Immature natural killer cell (primary cell): ENCODE data around the gene SCNN1G. TPM values are rescaled to one million over a fixed set of nuclear protein-coding genes. Genes with fewer than 3 reads are reported as not detected.
A peak's percentile ranks its signal among the peaks of the same experiment; 100 is the strongest.

ENCODE experiments used
- DNase-seq, 3 donors: peaks; one replicate each; pipeline ENCODE4 v3.0.0; 2022; ENCODE audit warnings: mixed read lengths in 1 of 3
- H3K27ac Mint-ChIP-seq, 6 donors: one replicate each; pipeline ENCODE4 v1.8.0; 2020; ENCODE audit warnings: mixed read lengths in 6 of 6, mild to moderate bottlenecking in 5 of 6, inconsistent platforms in 4 of 6, moderate library complexity in 3 of 6
- H3K27me3 Mint-ChIP-seq, 3 donors: one replicate each; pipeline ENCODE4 v1.8.0; 2020 to 2021; ENCODE audit warnings: low read depth in 3 of 3, mild to moderate bottlenecking in 3 of 3, mixed read lengths in 3 of 3, moderate library complexity in 3 of 3, inconsistent platforms in 1 of 3
- H3K36me3 Mint-ChIP-seq, 3 donors: one replicate each; pipeline ENCODE4 v1.8.0; 2020; ENCODE audit warnings: mixed read lengths in 3 of 3, inconsistent platforms in 2 of 3, mild to moderate bottlenecking in 2 of 3
- H3K4me1 Mint-ChIP-seq, 2 donors: one replicate each; pipeline ENCODE4 v1.8.0; 2020; ENCODE audit warnings: inconsistent platforms in 2 of 2, mild to moderate bottlenecking in 2 of 2, mixed read lengths in 2 of 2, moderate library complexity in 1 of 2
- H3K4me3 Mint-ChIP-seq, 5 donors: one replicate each; pipeline ENCODE4 v1.8.0; 2020; ENCODE audit warnings: mild to moderate bottlenecking in 5 of 5, mixed read lengths in 5 of 5, inconsistent platforms in 3 of 5, moderate library complexity in 3 of 5
- H3K9me3 Mint-ChIP-seq, 6 donors: one replicate each; pipeline ENCODE4 v1.8.0; 2020; ENCODE audit warnings: mild to moderate bottlenecking in 6 of 6, mixed read lengths in 6 of 6, inconsistent platforms in 4 of 6, moderate library complexity in 3 of 6
- polyA plus RNA-seq, 3 donors: library from polyadenylated mRNA; unstranded; fragments of 300-500 nt; fragmentation: Illumina TruSeq; gene quantifications; one replicate each; pipeline ENCODE4 v1.2.3, GENCODE V29; 2021

The SCNN1G gene
- polyA plus RNA-seq, 3 donors from 2014 or later, result not detected

- Mint-ChIP-seq H3K4me3 (no peak overlapping the region), H3K36me3 (no peaks in the 10 kb centered on the region), H3K27me3 (peaks cover 3 to 11% (median 5%) of the 10 kb centered on the region in 3 donors), H3K9me3 (no peaks in the 10 kb centered on the region), H3K27ac (no peak overlapping the region), H3K4me1 (peaks cover 21 to 22% of the 10 kb centered on the region in 2 donors)
- no peak for DNase-seq
Observed at GRCh38 chr16:23145608-23146007, 36.9 kb upstream of the SCNN1G start.

- Mint-ChIP-seq H3K27ac (no peak overlapping the region), H3K9me3 (no peaks in the 10 kb centered on the region), H3K4me3 (peak overlapping the region in 4 of 5 donors; percentile 25 to 46 (median 26)), H3K27me3 (peaks cover 3 to 11% (median 8%) of the 10 kb centered on the region in 3 donors), H3K36me3 (no peaks in the 10 kb centered on the region), H3K4me1 (peaks cover 22% of the 10 kb centered on the region in 2 donors)
- no peak for DNase-seq
Observed at GRCh38 chr16:23146877-23147601, 35.5 kb upstream of the SCNN1G start.

GRCh38 chr16:23147666-23148065 is 34.9 kb upstream of the SCNN1G start:
- H3K4me3 Mint-ChIP-seq, result peak overlapping the region; percentile 89 to 98 (median 94)
- peaks cover 3 to 11% (median 10%) of the 10 kb centered on the region in 3 donors for H3K27me3 Mint-ChIP-seq
- no peaks in the 10 kb centered on the region for H3K36me3 Mint-ChIP-seq
- no peaks in the 10 kb centered on the region for H3K9me3 Mint-ChIP-seq
- peak overlapping the region in 1 of 6 donors; percentile 68 for H3K27ac Mint-ChIP-seq
- no peak for DNase-seq
- peaks cover 22% of the 10 kb centered on the region in 2 donors for H3K4me1 Mint-ChIP-seq

GRCh38 chr16:23148166-23148512 is 34.4 kb upstream of the SCNN1G start:
- Mint-ChIP-seq H3K27me3 (peaks cover 3 to 11% (median 11%) of the 10 kb centered on the region in 3 donors), H3K9me3 (no peaks in the 10 kb centered on the region), H3K4me1 (peaks cover 22% of the 10 kb centered on the region in 2 donors), H3K4me3 (peak overlapping the region; percentile 89 to 98 (median 94)), H3K27ac (peak overlapping the region in 5 of 6 donors; percentile 68 to 94 (median 83)), H3K36me3 (no peaks in the 10 kb centered on the region)
- DNase-seq, result no peak

GRCh38 chr16:23148513-23149266 is 33.9 kb upstream of the SCNN1G start:
- Mint-ChIP-seq H3K4me3 (peak overlapping the region; percentile 89 to 98 (median 94)), H3K36me3 (no peaks in the 10 kb centered on the region), H3K9me3 (no peaks in the 10 kb centered on the region), H3K4me1 (peaks cover 22% of the 10 kb centered on the region in 2 donors), H3K27me3 (peaks cover 3 to 11% (median 11%) of the 10 kb centered on the region in 3 donors), H3K27ac (peak overlapping the region in 5 of 6 donors; percentile 68 to 94 (median 83))
- peak in 2 of 3 donors; percentile 46 to 58 for DNase-seq

- peaks cover 3 to 11% (median 11%) of the 10 kb centered on the region in 3 donors for H3K27me3 Mint-ChIP-seq
- H3K4me3 Mint-ChIP-seq, result peak within 1 kb of the TSS; percentile 92 to 98 (median 94)
- H3K36me3 Mint-ChIP-seq, result no peaks in the 10 kb centered on the region
- H3K4me1 Mint-ChIP-seq, result peaks cover 22% of the 10 kb centered on the region in 2 donors
- peak; percentile 86 to 88 (median 87) for DNase-seq
- no peaks in the 10 kb centered on the region for H3K9me3 Mint-ChIP-seq
- peak within 1 kb of the TSS; percentile 69 to 94 (median 84) for H3K27ac Mint-ChIP-seq
Observed at GRCh38 chr16:23149267-23149992, 33.1 kb upstream of the SCNN1G start, which contains the start of gene USP31. TSS of gene USP31 (minus strand) at chr16:23149452. CDS start at chr16:23149270, 182 bp downstream.

GRCh38 chr16:23149993-23150364 is 32.6 kb upstream of the SCNN1G start:
- H3K4me1 Mint-ChIP-seq, result peaks cover 21 to 22% of the 10 kb centered on the region in 2 donors
- peak overlapping the region; percentile 69 to 88 (median 83) for H3K27ac Mint-ChIP-seq
- H3K4me3 Mint-ChIP-seq, result peak overlapping the region; percentile 88 to 94 (median 91)
- no peak for DNase-seq
- no peaks in the 10 kb centered on the region for H3K9me3 Mint-ChIP-seq
- peaks cover 3 to 11% (median 11%) of the 10 kb centered on the region in 3 donors for H3K27me3 Mint-ChIP-seq
- no peaks in the 10 kb centered on the region for H3K36me3 Mint-ChIP-seq

GRCh38 chr16:23152386-23153178 is 30.0 kb upstream of the SCNN1G start:
- no peaks in the 10 kb centered on the region for H3K9me3 Mint-ChIP-seq
- no peaks in the 10 kb centered on the region for H3K36me3 Mint-ChIP-seq
- H3K4me1 Mint-ChIP-seq, result peaks cover 20 to 23% of the 10 kb centered on the region in 2 donors
- peaks cover 7 to 12% (median 10%) of the 10 kb centered on the region in 3 donors for H3K27me3 Mint-ChIP-seq
- H3K4me3 Mint-ChIP-seq, result no peak overlapping the region
- no peak overlapping the region for H3K27ac Mint-ChIP-seq
- no peak for DNase-seq

- H3K4me3 Mint-ChIP-seq, result no peak overlapping the region
- DNase-seq, result no peak
- no peaks in the 10 kb centered on the region for H3K36me3 Mint-ChIP-seq
- H3K27me3 Mint-ChIP-seq, result peaks cover 6 to 8% (median 8%) of the 10 kb centered on the region in 3 donors
- peaks cover 5% of the 10 kb centered on the region in 2 donors for H3K4me1 Mint-ChIP-seq
- H3K27ac Mint-ChIP-seq, result no peak overlapping the region
- H3K9me3 Mint-ChIP-seq, result no peaks in the 10 kb centered on the region
Observed at GRCh38 chr16:23155445-23156049, 27.0 kb upstream of the SCNN1G start.

- Mint-ChIP-seq H3K36me3 (no peaks in the 10 kb centered on the region), H3K27me3 (peaks cover 6 to 8% (median 7%) of the 10 kb centered on the region in 3 donors), H3K9me3 (no peaks in the 10 kb centered on the region), H3K4me1 (peaks cover 4 to 5% of the 10 kb centered on the region in 2 donors), H3K4me3 (no peak overlapping the region), H3K27ac (no peak overlapping the region)
- no peak for DNase-seq
Observed at GRCh38 chr16:23156110-23156509, 26.4 kb upstream of the SCNN1G start.

GRCh38 chr16:23156946-23157460 is 25.5 kb upstream of the SCNN1G start:
- no peaks in the 10 kb centered on the region for H3K9me3 Mint-ChIP-seq
- peaks cover 4 to 5% of the 10 kb centered on the region in 2 donors for H3K4me1 Mint-ChIP-seq
- H3K36me3 Mint-ChIP-seq, result no peaks in the 10 kb centered on the region
- no peak overlapping the region for H3K27ac Mint-ChIP-seq
- H3K27me3 Mint-ChIP-seq, result peaks cover 6 to 9% (median 8%) of the 10 kb centered on the region in 3 donors
- DNase-seq, result no peak
- no peak overlapping the region for H3K4me3 Mint-ChIP-seq

- Mint-ChIP-seq H3K9me3 (no peaks in the 10 kb centered on the region), H3K27me3 (peaks cover 5 to 8% (median 6%) of the 10 kb centered on the region in 3 donors), H3K4me3 (no peak overlapping the region), H3K4me1 (peaks cover 4 to 5% of the 10 kb centered on the region in 2 donors), H3K36me3 (no peaks in the 10 kb centered on the region), H3K27ac (no peak overlapping the region)
- no peak for DNase-seq
Observed at GRCh38 chr16:23158114-23158513, 24.4 kb upstream of the SCNN1G start.
